ENCODE measurements around the gene LTV1. TPM values are rescaled to one million over a fixed set of nuclear protein-coding genes. Genes with fewer than 3 reads are reported as not detected.
"Not testable (repeated sequence)": the region's sequence is repeated elsewhere in the genome, so short reads cannot be mapped to it uniquely, and the experiment has no call there.

Gene LTV1
- total RNA-seq, 1 experiment from 2014 or later = 26.6 TPM

DNA sequence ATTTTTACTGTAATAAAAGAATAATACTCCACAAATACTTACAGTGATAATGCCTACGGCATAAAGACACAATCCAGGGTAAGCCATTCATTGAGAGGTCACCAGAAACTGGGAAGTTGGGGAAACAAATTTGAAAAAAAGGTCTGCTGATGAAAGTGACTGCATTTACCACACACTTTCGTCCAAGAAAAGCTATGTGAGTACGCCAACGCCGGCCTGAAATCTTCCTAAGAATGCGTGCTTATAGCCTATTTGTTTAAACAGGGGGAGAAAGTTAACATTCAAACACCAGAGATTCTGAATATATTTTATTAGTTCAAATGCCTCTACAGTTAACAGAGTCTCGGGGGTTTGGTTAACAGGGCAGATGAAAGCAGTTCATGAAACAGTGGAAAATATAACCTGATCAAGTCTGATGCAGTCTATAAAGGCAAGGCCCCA lies 657 bp upstream of the LTV1 start:
- no peak for DNase-seq (ENCODE audit: low spot score)

DNA sequence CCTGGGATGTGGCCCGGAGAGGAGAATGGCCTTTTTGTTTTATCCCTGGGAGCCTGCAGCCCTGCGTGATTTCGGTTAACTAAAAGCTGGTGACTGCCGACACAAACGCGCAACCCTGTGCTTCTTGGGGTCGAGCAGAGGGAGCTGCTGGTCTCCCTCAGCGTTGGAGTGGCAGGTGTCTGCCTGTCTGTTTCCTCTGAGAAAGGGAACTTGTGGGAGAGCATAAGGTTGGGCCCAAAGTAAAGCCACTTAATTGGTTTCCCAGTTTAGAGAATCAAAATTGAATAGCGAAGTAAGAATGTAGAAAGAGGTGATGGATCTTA lies 500 bp downstream of the LTV1 start:
- DNase-seq (ENCODE audit: low spot score) = no peak

DNA sequence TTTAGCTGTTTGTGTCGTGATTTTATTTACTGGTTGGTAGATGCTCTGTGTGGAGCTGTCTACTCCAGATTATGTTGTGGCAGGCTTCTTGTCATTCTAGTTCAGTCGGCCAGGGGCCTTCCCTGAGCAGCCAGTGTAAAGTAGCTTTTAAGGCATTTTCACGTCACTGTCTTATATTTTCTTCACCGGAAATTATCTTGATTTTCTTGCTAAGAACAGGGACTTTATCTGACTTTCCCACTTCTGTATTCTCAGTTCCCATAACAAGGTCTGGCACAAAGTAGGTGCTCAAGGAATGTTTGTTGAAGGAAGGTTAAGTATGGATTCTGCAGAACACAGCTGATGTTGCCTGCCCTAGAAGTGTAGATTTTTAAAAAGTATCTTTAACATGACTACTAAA lies 868 bp downstream of the LTV1 start:
- DNase-seq (ENCODE audit: low spot score) = no peak

DNA sequence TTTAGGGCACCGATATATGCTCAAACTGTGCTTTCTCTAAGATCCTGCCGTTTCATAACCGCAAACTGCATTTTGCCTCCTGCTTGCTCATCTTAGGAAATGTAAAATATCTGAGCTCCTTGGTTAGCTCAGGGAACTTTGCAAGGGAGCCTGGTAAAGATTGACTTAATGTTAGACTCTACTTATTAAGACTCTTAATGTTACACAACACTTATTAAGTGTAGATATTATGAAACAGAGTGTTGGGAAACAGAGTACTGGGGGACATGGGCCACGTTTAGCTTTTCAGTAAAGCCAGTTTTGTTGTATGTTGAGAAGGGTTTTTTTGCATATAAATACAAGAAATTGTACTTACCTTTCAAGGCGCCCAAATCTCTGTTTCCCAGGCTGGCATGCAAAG lies 1.9 kb downstream of the LTV1 start:
- no peak for DNase-seq (ENCODE audit: low spot score)

DNA sequence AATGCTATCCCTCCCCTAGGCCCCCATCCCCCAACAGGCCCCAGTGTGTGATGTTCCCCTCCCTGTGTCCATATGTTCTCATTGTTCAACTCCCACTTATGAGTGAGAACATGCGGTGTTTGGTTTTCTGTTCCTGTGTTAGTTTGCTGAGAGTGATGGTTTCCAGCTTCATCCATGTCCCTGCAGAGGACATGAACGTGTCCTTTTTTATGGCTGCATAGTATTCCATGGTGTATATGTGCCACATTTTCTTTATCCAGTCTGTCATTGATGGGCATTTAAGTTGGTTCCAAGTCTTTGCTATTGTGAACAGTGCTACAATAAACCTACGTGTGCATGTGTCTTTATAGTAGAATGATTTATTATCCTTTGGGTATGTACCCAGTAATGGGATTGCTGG lies 8.6 kb downstream of the LTV1 start:
- DNase-seq (ENCODE audit: low spot score) = not testable (repeated sequence)

DNA sequence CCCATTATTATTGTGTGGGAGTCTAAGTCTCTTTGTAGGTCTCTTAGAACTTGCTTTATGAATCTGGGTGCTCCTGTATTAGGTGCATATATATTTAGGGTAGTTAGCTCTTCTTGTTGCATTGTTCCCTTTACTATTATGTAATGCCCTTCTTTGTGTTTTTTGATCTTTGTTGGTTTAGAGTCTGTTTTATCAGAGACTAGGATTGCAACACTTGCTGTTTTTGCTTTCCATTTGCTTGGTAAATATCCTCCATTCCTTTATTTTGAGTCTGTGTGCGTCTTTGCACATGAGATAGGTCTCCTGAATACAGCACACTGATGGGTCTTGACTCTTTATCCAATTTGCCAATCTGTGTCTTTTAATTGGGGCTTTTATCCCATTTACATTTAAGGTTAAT lies 11.9 kb downstream of the LTV1 start:
- not testable (repeated sequence) for DNase-seq (ENCODE audit: low spot score)

DNA sequence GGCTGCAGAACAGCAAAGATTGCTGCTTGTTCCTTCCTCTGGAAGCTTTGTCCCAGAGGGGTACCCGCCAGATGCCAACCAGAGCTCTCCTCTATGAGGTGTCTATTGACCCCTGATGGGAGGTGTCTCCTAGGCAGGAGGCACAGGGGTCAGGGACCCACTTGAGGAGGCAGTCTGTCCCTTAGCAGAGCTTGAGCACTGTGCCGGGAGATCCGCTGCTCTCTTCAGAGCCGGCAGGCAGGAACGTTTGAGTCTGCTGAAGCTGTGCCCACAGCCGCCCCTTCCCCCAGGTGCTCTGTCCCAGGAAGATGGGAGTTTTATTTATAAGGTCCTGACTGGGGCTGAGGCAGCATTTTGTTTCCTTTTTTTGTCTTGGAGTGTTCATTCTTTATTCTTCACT lies 13.6 kb downstream of the LTV1 start:
- not testable (repeated sequence) for DNase-seq (ENCODE audit: low spot score)

DNA sequence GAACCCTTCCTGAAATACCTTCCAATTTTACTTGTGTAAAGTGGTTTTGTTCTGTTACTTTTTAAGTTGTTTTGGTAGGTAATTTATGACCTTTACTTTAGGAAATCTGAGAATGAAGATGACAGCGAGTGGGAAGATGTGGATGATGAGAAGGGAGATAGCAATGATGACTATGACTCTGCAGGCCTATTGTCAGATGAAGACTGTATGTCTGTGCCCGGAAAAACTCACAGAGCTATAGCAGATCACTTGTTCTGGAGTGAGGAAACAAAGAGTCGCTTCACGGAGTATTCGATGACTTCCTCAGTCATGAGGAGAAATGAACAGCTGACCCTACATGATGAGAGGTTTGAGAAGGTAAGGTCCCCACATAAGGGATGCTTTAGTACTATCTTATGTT lies 14.5 kb downstream of the LTV1 start:
- no peak for DNase-seq (ENCODE audit: low spot score)

DNA sequence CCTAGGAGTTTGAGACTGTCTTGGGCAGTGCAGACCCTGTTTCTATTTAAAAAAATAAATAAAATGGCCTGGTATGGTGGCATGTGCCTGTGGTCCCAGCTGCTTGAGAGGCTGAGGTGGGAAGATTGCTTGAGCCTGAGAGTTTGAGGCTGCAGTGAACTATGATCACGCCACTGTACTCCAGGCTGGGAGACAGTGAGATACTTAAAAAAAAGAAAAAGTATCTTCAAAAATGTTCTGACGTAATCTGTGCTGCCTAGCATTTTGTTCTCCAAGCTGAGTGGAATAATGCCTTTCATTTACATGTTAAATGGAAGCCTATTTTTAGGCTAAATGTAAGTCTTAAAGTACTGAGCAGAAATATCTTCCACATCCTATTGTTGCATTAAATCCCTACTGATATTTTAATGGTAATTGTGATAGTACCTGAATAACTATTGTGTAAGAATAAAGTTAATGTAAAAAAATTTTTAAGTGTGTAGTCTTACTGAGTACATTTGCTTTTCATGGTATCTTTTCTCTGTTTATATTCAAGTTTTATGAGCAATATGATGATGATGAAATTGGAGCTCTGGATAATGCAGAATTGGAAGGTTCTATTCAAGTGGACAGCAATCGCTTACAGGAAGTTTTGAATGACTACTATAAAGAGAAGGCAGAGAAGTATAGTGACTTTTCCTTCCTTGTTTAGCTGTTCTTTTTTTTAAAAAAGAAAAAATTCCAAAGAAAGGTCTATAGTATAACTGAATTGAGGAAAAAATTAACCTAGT lies 16.9 kb downstream of the LTV1 start:
- DNase-seq (ENCODE audit: low spot score) = no peak

DNA sequence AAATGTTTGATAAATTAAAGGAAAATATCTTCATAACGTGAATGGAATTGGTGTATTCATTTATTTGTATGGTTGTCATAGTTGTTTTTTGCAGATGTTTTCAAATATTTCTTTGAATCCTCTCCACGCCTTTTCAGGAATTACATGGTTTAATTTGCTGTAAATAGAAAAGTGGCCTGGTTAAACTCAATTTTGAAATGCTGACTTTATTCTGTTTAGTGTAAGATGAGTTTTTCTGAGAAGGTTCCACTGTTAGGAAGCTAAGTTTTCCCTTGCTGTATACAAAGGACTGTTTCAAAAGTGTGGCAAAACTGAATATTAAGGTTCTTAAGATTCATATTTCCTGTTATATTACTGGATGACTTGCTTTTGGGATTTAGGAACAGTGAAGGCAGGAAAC lies 20.6 kb downstream of the LTV1 start:
- DNase-seq (ENCODE audit: low spot score) = no peak

DNA sequence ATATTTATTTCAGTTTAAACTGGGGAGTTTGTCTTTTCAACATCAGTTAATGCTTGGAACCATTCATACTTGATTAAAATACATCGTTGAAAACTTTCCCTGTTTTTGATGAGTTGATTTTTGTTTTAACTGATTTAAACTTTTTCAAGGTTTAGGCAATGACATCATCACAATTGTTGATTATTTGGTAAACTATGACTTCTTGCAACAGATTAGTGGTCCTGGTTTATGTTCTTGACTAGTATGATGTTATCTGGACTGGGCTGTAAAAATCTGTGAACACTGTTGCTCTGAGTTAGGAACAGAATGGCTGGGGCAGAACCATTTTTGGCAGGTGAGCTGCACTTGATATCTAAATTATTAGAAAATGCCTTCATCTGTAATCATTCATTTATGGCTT lies 21.1 kb downstream of the LTV1 start, which contains the start of gene ZC2HC1B:
Gene ZC2HC1B (plus strand): TSS at position 241 of the 400 bp plus-strand sequence. CDS start 66 bp downstream, at position 307.
- DNase-seq (ENCODE audit: low spot score) = no peak

DNA sequence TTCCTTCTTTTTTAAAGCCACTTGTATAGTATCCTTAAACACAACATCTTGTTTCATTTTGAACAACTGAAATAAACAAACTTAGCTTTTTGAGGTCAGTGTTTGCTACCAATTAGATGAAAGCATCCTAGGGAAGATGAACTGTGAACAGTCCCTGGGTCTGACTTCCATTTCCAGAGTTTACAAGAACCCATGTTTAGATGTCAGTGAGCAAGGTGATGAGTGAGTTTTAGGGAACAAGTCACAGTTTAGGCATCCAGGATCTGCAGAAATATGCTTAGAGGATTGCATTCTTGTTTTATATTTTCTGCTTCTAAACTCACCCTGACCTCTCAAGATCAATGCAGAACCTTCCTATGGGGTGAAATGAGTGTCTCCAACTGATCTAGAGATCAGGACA lies 24.1 kb downstream of the LTV1 start:
- DNase-seq (ENCODE audit: low spot score) = no peak

DNA sequence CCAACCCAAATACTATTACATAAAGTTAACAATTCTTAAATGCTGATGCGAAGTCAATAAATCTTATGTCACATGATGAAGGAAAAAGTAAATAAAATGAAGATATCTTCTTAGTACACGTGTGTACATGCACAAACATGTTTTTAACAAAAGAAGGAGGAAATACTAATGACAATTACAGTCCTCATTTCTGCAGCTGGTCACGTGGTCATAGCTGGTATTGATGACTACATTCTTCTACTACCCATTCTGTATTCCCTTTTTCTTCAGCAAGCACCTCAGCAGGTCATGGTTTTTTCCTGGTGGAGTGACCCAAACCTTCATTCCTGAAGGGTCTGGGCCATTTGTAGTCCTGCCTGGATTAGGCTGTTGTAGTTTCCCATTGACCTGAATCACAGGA lies 25.7 kb downstream of the LTV1 start:
- DNase-seq (ENCODE audit: low spot score) = not testable (repeated sequence)

DNA sequence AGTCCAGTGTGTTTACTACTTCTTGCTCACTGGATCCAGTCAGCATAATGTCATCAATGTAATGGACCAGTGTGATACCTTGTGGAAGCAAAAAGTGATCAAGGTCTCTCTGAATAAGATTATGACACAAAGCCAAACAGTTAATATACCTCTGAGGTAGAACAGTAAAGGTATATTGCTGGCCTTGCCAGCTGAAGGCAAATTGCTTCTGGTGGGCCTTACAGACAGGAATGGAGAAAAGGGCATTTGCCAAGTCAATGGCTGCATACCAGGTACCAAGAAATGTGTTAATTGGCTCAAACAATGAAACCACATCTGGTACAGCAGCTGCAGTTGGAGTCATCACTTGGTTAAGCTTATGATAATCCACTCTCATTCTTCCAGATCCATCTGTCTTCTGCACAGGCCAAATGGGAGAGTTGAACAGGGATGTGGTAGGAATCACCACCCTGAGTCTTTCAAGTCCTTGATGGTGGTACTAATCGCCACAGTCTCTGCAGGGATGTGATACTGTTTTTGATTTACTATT lies 28.1 kb downstream of the LTV1 start:
- not testable (repeated sequence) for DNase-seq (ENCODE audit: low spot score)

DNA sequence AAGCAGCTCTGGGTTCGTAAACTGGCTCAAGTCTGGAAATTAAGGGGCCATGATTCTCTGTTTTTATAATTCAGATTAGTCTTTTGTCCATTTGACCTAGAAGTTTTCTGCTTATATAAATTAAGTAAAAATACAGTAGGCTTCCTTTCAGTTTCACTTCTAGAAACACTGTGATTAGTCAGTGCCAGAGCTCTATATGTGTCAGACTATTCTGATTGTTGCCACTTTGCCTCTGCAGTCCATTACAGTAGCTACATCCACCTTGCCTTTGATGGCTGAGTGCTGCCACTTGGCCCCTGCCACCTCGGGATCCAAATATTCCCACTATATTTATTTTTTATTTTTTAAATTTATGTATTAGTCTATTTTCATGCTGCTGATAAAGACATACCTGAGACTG lies 29.1 kb downstream of the LTV1 start:
- no peak for DNase-seq (ENCODE audit: low spot score)

DNA sequence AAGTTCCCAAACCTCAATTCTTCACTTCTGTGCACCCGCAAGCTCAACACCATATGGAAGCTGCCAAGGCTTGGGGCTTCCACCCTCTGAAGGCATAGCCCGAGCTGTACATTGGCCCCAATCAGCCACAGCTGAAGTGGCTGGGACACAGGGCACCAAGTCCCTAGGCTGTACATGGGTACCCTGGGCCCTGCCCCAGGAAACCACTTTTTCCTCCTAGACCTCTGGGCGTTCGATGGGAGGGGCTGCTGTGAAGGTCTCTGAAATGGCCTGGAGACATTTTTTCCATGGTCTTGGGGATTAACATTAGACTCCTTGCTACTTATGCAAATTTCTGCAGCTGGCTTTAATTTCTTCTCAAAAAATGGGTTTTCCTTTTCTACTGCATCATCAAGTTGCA lies 30.5 kb downstream of the LTV1 start:
- DNase-seq (ENCODE audit: low spot score) = not testable (repeated sequence)

DNA sequence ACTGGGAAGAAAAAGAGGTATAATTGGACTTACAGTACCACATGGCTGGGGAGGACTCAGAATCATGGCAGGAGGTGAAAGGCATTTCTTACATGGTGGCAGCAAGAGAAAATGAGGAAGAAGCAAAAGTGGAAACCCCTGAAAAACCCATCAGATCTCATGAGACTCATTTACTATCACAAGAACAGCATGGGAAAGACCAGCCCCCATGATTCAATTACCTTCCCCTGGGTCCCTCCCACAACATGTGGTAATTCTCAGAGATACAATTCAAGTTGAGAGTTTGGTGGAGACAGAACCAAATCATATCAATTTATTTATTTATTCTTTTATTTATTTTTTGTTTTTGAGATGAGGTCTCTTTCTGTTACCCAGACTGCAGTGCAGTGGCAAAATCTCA lies 31.4 kb downstream of the LTV1 start:
- DNase-seq (ENCODE audit: low spot score) = not testable (repeated sequence)

DNA sequence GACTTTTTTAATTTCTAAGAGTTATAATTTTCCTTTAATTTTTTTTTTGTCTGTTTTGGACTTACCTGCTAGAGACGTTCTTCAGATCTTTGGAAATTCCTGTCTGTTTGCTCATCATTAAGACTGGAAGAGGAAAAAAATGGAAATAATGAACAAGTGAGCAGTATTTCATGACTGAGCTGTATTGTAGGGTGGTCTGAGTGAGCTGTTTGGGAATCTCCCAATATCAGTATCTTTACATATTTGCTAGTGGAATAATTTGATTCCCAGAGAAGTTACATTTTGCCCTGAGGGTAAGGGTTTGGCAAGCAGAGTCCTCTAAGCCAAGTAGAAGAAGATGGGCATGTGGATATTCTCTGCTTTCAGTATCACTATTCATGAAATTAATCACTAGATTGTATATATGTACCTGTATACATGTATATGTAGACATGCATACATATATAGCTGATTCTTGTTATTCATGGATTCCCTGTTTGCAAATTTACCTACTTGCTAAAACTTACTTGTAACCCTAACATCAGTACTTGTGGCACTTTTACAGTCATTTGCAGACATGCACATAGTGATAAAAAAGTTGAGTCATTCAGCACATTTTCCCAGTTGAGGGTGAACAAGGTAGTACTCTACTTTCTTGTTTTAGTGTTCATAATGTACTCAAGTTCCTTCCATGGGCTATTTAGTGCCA lies 34.6 kb downstream of the LTV1 start:
- no peak for DNase-seq (ENCODE audit: low spot score)

DNA sequence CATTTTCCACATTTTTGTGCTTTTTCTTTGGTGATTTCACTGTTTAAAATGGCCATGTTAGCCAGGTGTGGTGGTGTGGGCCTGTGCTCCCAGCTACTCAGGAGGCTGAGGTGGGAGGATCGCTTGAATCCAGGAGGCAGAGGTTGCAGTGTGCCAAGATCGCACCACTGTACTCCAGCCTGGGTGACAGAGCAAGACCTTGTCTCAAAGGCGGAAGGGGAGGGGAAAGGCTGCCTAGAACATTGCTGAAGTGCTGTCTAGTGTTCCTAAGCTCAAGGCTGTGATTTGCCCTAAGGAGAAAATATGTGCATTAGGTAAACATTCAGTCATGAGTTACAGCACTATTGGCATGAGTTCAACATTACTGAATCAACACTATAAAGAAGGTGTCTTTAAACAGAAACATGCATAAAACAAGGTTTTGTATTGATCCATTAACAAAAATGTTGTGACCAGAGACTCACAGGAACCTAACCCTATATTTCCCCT lies 35.2 kb downstream of the LTV1 start:
- no peak for DNase-seq (ENCODE audit: low spot score)

DNA sequence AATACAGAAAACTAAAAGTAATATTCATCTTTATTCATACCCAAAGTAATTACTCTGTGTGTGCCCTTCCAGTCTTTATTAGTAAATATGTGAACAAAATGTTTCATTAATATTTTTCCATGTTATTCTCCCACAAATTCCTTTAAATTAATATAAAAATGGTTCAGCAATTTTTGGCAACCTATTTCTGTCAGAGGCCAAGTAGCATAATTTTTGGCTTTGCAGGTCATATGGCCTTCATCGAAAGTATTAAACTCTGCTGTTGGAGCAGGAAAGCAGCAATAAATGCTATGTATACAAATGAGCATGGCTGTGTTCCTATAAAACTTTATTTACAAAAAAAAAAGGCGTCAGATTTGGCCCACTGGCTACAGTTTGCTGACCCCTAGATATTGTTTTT lies 37.3 kb downstream of the LTV1 start:
- DNase-seq (ENCODE audit: low spot score) = no peak

DNA sequence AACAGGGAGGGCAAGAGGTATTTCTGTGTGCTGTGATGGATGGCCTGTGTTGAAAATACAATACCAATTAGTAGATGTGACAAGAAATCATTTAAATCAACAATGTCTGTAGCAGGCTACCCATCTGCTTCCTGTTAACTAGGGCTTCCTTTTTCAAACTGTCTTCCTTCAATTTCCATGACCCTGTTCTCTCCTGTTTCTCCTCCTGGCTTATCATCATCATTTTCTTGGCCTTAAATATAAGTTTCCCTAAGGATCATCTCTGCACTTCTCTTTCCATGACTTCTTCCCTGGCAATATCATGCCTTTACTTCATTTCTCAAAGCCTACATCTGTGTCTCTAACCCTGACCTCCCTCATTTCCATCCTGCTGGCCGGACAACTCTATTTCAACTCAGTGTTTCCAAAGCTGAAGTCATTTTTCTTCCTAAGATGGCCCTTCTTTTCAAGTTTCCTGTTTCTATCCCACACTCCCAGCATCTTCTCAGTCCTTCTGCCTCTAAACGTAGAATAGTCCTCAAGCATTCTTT lies 39.3 kb downstream of the LTV1 start:
- no peak for DNase-seq (ENCODE audit: low spot score)

DNA sequence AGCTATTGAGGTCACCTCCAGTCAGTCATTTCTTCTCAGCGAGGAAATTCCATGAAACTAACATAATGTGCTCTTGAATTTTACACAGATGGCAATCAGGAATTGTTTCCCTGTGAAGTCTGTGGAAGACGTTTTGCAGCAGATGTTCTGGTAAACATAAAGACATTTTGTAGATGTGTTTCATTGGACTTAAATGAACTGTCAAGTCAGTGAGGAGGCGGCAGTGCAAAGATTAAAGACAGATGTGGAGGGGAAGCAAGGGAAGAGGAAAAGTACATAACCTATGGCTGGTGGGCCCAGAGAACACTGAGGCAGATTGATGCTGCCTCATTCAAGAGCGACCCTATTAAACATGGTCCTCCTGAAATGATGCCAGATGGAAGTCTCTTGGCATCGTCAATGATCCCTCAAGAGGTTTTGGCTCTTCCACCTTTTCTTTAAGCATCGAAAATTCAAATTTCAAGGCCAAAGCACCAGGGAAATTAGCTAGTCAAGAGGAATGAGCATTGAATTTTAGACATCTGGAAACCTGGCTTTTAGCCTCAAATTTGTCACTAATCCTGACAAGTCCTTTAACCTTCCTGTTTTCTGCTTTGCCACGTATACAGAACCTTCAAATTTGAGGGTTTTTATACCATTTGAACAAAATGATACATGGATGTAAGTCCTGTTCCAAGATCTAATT lies 41.2 kb downstream of the LTV1 start:
- no peak for DNase-seq (ENCODE audit: low spot score)
